BE2C (cell line): Measurements from ENCODE around the gene SPTAN1.

ENCODE experiments used
- DNase-seq: peaks from one replicate; pipeline ENCODE4 v3.0.0-alpha.2; 2020
- H3K27me3 ChIP-seq: fragments of 250-450 bp; sonication (Bioruptor Pico); 2 replicates; pipeline ENCODE4 v1.5.1; 2020; ENCODE audit warnings: mild to moderate bottlenecking
- H3K36me3 ChIP-seq: fragments of 250-450 bp; sonication (Bioruptor Pico); 2 replicates; pipeline ENCODE4 v1.5.1; 2020; ENCODE audit warnings: mild to moderate bottlenecking
- H3K4me1 ChIP-seq: fragments of 250-450 bp; sonication (Bioruptor Pico); 2 replicates; pipeline ENCODE4 v1.5.1; 2020
- H3K4me3 ChIP-seq: 2 replicates; pipeline ENCODE4 v1.5.1; 2011; ENCODE audit warnings: low read depth, low read length
- H3K9me3 ChIP-seq: fragments of 250-450 bp; sonication (Bioruptor Pico); 2 replicates; pipeline ENCODE4 v1.5.1; 2020
- TF ChIP-seq, protein P1 (sequence below): IDR thresholded peaks from 2 replicates; pipeline ENCODE4 v1.5.1; 2012; ENCODE audit warnings: mild to moderate bottlenecking, low read depth, low read length

The SPTAN1 gene

DNA sequence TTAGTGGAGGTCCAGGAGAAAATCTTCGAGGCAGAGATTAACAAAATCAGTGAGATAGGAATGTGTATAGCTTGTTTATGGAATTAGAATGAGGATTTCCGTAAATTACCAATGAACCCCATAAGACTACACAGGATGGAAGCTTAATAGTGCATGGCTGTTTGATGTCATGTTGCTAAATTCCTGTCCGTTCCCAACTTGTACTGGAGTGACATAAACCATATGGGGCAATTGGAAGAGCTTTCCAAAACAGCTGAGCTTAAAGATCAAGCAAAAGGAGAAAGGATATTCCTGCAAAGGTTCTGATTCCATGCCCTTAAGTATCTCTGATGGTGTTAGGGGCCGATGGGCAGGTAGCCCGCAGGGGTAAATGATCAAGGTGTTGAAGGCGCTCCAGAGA is 30.4 kb upstream of the SPTAN1 start:
- no peak overlapping the region for H3K4me3 ChIP-seq
- H3K36me3 ChIP-seq: peaks cover 14% of the 10 kb centered on the region
- no peaks in the 10 kb centered on the region for H3K27me3 ChIP-seq
- no peak for DNase-seq
- H3K4me1 ChIP-seq: peaks cover 6% of the 10 kb centered on the region
- TF ChIP-seq, protein P1, sequence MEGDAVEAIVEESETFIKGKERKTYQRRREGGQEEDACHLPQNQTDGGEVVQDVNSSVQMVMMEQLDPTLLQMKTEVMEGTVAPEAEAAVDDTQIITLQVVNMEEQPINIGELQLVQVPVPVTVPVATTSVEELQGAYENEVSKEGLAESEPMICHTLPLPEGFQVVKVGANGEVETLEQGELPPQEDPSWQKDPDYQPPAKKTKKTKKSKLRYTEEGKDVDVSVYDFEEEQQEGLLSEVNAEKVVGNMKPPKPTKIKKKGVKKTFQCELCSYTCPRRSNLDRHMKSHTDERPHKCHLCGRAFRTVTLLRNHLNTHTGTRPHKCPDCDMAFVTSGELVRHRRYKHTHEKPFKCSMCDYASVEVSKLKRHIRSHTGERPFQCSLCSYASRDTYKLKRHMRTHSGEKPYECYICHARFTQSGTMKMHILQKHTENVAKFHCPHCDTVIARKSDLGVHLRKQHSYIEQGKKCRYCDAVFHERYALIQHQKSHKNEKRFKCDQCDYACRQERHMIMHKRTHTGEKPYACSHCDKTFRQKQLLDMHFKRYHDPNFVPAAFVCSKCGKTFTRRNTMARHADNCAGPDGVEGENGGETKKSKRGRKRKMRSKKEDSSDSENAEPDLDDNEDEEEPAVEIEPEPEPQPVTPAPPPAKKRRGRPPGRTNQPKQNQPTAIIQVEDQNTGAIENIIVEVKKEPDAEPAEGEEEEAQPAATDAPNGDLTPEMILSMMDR: no peak
- H3K9me3 ChIP-seq: no peaks in the 10 kb centered on the region

DNA sequence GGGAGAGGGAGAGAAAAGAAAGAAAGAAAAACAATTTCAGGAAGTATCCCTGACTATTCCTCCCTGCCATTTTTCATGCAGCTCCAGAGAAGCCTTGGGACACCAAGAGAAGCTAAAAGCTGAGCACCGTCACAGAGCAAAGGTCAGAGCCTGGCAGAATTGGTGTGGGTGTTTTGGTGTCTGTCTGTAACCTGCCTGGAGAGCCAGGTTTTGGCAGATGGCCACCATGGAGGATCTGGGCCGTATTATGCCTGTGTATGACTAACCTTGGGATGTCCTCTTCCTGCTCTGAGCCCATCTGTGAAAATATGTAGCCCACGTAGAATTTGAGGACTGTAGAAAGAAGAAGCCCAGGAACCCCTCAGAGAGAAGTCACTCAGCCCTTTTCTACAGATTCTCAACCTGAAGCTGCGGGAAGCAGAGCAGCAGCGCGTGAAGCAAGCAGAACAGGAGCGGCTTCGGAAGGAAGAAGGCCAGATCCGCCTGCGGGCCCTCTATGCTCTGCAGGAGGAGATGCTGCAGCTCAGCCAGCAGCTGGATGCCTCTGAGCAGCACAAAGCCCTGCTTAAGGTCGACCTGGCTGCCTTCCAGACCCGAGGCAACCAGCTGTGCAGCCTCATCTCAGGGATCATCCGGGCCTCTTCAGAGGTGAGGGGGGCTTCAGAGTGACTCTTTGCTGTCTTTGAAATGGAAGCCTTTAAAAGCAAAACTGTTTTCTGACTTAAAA is 29.0 kb upstream of the SPTAN1 start:
- peak; percentile 90 for DNase-seq
- Histone ChIP-seq H3K4me3 (peak overlapping the region; percentile 23; the same call in 1 of the 2 replicates), H3K36me3 (peaks cover 18% of the 10 kb centered on the region), H3K27me3 (no peaks in the 10 kb centered on the region), H3K4me1 (peaks cover 6% of the 10 kb centered on the region), H3K9me3 (no peaks in the 10 kb centered on the region)
- TF ChIP-seq, protein P1: no peak

DNA sequence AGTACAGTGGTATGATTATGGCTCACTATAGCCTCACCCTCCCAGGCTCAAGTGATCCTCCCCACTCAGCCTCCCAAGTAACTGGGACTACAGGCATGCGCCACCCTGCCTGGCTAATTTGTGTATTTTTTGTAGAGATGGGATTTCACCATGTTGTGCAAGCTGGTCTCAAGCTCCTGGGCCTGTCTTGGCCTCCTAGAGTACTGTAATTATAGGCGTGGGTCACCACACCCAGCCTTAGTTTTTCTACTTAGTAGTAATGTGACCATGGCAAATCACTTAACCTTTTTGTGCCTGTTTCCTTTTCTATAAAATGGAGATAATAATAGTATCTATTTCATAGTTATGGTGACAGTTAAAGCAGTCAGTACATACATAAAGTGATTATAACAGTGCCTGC is 25.7 kb upstream of the SPTAN1 start:
- H3K27me3 ChIP-seq: no peaks in the 10 kb centered on the region; the same call in 1 of the 2 replicates
- peaks cover 6% of the 10 kb centered on the region for H3K4me1 ChIP-seq
- no peak for DNase-seq
- peaks cover 24% of the 10 kb centered on the region for H3K36me3 ChIP-seq
- TF ChIP-seq, protein P1: no peak
- H3K9me3 ChIP-seq: no peaks in the 10 kb centered on the region
- H3K4me3 ChIP-seq: no peak overlapping the region

DNA sequence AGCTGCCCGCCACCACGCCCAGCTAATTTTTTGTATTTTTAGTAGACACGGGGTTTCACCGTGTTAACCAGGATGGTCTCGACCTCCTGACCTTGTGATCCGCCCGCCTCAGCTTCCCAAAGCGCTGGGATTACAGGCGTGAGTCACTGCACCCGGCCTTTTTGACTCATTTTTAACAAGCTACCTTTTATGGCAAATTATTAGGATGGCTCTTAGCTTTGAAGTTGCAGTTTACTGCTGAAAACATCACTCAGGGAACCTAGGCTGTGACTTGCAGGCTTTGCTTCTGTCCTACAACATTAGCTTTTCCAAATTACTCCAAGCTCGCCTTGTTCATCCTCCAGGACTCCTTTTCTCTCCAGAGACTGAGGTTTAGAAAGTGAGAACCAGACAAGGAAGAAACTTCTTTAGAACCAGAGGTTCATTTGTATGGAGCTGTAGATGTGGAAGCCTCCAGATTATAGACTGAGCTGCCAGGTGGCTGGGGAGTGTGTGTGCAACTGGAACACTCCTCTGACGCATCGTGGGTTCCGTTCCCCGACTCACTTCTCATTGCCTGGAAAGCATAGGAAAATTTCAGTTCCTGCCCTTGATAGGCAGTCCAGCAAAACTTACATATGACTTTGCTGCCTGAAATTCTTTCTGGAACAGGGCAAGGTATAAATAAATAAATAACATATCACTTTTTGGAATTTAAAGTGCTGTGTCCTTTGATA is 23.8 kb upstream of the SPTAN1 start:
- Histone ChIP-seq H3K27me3 (no peaks in the 10 kb centered on the region; the same call in 1 of the 2 replicates), H3K4me3 (no peak overlapping the region), H3K36me3 (peaks cover 23% of the 10 kb centered on the region), H3K4me1 (no peaks in the 10 kb centered on the region; the same call in none of the 2 replicates), H3K9me3 (no peaks in the 10 kb centered on the region)
- TF ChIP-seq, protein P1: no peak
- no peak for DNase-seq

DNA sequence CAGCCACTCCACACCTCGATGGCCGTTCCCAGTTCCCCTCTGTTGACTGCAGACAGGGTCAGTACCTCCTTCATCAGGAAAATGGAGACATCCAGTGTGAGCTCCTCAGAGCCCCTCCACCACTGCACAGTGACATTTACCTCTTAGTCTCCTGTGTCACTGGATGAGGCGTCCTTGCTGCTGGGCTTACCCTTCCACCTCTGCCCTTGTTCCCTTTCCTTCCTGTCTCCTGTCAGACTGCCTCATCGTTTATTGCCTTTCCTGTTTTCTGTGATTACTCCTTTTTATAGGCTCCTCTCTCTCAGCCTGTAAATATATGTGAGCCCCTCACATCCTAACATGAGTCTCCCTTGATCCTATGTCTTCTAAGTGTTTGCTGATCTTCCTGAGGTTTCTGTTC is 23.2 kb upstream of the SPTAN1 start:
- Histone ChIP-seq H3K36me3 (peaks cover 23% of the 10 kb centered on the region), H3K9me3 (no peaks in the 10 kb centered on the region), H3K4me3 (no peak overlapping the region), H3K27me3 (no peaks in the 10 kb centered on the region; the same call in 1 of the 2 replicates), H3K4me1 (no peaks in the 10 kb centered on the region; the same call in 1 of the 2 replicates)
- TF ChIP-seq, protein P1: no peak
- DNase-seq: no peak

DNA sequence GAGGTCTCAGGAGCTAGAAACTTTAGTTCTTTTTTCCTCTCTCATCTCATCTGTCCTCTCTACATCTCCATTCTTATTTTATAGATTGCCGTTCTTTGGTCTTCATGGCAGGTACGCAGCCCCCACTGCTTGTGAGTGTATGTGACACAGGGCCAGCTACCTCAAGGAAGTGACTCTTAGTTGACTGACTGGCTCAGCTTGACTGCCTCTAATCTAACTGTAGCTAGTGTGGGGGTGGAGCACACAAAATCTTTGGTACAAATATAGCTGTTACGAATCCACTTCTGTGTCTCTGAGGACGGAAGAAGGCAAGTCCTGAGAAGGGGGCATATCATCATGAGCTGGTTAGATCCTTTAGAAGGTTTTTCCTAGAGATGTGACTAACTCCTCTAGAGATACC is 19.8 kb upstream of the SPTAN1 start:
- TF ChIP-seq, protein P1: no peak
- no peak for DNase-seq
- Histone ChIP-seq H3K27me3 (no peaks in the 10 kb centered on the region; the same call in 1 of the 2 replicates), H3K4me1 (no peaks in the 10 kb centered on the region), H3K36me3 (peaks cover 9% of the 10 kb centered on the region), H3K9me3 (no peaks in the 10 kb centered on the region), H3K4me3 (no peak overlapping the region)
